GM10266 (cell line): ENCODE measurements around the gene IP6K1.

Experiments used
- DNase-seq: peaks from one replicate; pipeline ENCODE4 v3.0.0; 2012; ENCODE audit errors: extremely low spot score
- TF ChIP-seq, protein P1 (sequence below): IDR thresholded peaks from 2 replicates; pipeline ENCODE4 v1.5.1; 2012; ENCODE audit warnings: mild to moderate bottlenecking, low read depth; ENCODE audit not compliant: control insufficient read depth, insufficient read depth; ENCODE audit errors: missing control alignments

The IP6K1 gene

DNA sequence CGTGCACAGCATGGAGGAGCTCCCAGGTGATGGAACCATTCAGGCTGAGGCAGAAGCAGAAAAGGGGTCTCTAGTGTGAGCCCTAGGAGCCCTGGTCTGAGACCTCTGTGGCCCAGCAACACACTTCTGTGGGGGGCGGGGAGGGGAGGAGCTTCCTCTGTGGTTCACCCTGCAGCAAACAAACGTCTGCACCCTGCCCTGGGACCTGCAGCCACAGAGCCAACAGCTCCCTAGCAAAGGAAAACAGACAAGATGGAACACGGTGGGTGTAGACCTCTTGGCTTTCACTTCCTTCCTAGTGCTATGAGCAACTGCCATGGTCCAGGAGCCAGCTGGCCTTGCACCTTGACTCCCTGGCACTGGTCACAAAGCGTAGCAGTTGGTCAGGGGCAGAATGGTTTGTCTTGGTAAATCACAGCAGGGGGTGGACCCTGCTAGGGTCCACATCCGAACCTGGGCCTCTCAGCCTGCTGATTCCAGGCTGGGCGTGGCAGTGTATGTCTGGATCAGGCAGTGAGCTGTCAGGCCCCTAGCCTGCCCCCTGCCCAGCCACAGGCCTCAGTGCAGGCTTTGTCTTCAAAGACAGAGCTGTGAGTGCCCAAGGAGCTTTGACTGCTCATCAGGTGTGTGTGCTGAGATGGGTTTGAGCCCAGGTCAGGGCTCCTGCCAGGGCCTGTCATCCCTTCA, 73.6 kb downstream of the IP6K1 start:
- DNase-seq: no peak
- TF ChIP-seq, protein P1, sequence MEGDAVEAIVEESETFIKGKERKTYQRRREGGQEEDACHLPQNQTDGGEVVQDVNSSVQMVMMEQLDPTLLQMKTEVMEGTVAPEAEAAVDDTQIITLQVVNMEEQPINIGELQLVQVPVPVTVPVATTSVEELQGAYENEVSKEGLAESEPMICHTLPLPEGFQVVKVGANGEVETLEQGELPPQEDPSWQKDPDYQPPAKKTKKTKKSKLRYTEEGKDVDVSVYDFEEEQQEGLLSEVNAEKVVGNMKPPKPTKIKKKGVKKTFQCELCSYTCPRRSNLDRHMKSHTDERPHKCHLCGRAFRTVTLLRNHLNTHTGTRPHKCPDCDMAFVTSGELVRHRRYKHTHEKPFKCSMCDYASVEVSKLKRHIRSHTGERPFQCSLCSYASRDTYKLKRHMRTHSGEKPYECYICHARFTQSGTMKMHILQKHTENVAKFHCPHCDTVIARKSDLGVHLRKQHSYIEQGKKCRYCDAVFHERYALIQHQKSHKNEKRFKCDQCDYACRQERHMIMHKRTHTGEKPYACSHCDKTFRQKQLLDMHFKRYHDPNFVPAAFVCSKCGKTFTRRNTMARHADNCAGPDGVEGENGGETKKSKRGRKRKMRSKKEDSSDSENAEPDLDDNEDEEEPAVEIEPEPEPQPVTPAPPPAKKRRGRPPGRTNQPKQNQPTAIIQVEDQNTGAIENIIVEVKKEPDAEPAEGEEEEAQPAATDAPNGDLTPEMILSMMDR: no peak

DNA sequence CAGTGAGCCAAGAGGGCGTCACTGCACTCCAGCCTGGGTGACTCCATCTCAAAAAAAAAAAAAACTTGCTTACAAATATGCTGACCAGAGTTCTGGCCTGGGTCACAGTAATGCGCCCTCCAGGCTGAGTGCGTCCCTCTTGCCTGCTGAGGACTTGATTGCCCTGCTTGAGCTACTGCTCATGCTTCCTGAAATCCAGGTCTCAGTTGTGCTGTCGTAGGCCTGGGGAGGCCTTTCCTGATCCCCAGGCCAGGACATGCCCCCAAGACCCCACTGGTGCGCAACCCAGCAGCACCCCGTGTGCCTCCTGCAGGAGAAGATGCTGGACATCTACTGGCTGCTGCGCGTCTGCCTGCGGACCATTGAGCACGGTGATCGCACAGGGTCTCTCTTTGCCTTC, 74.2 kb downstream of the IP6K1 start:
- TF ChIP-seq, protein P1: no peak
- DNase-seq: no peak

DNA sequence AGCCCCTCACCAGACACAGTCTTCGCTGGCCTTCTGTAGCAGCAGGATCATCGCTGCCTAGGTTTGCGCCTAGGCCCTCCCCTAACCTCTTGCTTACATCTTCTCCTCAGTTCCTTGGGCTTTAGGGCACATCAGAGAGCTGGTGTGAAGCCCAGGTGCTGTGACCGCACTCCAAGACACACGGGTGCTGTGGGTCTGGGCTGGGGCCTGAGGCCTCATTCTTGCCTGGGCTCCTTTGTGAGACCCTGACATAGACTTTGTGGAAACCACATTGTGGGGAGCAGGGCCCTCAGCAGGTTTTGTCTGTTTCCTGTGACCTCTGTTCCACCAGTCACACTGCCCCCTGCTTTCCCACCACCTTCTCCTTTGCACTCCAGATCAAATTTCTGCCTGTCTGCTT, 74.9 kb downstream of the IP6K1 start:
- TF ChIP-seq, protein P1: no peak
- no peak for DNase-seq

DNA sequence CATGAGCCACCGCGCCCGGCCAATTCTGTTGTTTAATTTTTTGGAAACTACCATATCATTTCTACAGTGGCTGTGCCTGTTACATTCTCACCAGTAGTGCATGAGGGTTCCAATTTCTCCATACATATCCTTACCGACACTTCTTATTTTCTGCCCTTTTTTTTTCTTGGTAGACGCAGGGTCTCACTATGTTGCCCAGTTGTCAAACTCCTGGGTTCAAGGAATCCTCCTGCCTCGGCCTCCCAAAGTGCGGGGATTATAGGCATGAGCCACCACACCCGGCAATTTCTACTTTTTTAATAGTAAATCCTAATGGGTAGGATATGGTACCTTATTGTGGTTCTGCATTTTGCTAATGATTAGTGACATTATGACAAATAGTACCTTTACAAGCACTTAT, 76.5 kb downstream of the IP6K1 start:
- TF ChIP-seq, protein P1: no peak
- no peak for DNase-seq

DNA sequence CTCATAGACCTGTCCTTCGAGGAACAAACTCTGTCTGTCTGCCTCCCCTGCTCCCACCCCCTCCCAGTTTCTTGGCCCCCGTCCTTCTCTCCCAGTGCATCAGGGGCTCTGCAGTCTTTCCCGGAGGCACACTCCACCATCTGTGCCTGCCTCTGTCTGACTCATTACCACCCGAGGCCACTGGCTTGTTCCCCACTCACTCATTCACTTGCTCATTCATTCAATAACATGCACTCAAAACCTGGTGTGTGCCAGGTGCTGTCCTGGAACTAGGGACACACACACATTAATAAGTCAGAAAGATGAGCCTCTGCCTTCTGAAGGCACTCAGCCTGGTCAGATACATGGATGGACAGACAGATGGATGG, 79.2 kb downstream of the IP6K1 start:
- TF ChIP-seq, protein P1: no peak
- DNase-seq: no peak

DNA sequence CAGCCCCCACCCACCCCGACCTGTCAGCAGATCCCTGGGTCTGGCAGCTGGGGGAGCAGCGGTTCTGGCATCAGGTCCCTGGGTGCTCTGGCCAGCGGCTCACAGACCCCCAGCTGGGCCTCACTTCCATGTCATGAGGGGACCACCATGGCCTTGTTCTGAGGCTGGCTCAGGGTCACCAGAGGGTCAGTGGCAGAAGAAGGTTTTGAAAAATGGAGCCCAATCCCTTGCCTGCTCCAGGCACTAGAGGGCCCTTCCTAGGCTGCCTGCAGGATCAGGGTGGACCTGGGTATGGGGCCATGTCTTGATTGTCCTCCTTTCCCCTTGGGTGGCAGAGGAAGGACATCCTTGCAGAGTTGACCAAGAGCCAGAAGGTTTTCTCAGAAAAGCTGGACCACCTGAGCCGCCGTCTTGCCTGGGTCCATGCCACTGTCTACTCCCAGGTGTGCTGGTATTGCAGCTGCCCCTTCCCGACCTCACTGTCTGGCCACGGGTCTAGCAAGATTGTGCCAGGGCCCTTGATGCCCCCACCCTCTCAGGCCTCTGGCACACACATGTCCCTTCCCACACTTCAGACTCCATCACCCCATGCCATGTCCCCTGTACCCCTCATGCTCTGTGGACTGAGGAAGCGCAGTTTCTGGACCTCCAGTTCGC, 79.8 kb downstream of the IP6K1 start:
- TF ChIP-seq, protein P1: no peak

DNA sequence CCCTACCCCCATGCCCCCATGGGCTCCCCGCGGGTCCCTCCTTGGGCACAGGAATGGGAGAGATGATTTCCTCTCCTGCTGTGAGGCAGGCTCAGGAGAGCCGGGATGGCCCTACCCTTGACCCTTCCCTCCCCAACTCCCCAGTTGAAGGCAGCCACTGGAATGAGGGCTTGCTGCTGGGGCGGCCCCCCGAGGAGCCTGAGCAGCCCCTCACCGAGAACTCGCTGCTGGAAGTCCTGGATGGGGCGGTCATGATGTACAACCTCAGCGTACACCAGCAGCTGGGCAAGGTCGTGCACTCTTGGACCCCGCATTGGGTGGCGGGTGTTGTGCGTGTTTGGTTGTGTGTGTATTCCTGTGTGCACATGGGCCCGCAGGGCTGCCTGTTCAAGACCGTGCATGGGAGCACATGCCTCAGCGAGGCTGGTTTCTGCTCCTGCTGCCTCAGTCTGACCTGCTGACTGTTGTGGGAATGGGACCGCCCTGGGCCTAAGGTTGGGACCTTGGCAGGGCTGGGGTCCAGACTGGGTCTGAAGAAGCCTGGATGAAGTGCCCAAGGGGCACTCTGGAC, 80.9 kb downstream of the IP6K1 start:
- TF ChIP-seq, protein P1: no peak
- DNase-seq: no peak

More for the DNA sequence above, 79.8 kb downstream of the IP6K1 start:
- no peak for DNase-seq
